ENCODE results near the gene FBXW11.

FBXW11 gene

DNA sequence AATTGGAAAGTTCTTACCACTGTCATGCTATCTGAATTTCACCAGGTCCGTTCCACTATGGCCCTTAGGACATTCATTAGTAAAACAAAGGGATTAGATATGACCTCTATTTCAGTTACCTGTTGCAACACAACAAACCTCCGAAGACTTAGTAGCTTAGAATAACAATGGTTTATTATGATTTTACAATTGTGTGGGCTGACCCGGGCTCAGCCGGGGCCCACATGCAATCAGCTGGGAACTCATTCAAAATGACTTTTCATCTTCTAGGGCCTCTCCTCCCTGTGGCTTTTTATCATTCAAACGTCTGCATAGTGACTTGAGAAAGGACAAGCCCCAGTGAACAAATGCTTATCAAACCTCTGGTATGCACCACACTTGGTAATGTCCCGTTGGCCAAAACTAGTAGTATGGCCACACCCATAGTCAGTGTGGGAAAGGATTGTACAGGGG is 2.3 kb upstream of the FBXW11 start:
- TF ChIP-seq, protein P1, sequence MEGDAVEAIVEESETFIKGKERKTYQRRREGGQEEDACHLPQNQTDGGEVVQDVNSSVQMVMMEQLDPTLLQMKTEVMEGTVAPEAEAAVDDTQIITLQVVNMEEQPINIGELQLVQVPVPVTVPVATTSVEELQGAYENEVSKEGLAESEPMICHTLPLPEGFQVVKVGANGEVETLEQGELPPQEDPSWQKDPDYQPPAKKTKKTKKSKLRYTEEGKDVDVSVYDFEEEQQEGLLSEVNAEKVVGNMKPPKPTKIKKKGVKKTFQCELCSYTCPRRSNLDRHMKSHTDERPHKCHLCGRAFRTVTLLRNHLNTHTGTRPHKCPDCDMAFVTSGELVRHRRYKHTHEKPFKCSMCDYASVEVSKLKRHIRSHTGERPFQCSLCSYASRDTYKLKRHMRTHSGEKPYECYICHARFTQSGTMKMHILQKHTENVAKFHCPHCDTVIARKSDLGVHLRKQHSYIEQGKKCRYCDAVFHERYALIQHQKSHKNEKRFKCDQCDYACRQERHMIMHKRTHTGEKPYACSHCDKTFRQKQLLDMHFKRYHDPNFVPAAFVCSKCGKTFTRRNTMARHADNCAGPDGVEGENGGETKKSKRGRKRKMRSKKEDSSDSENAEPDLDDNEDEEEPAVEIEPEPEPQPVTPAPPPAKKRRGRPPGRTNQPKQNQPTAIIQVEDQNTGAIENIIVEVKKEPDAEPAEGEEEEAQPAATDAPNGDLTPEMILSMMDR (IDR thresholded peaks at IDR 0.05; ENCODE audit: low read depth, low read length, poor library complexity, severe bottlenecking) = no peak
- TF ChIP-seq EZH2phosphoT487 (IDR thresholded peaks at IDR 0.05; ENCODE audit: borderline replicate concordance, low read length) = no peak
- Histone ChIP-seq H4K20me1 (ENCODE audit: control insufficient read depth, insufficient read depth, low read depth, low read length) (no peaks in the 10 kb centered on the region), H3K9me3 (ENCODE audit: control insufficient read depth, insufficient read depth, low read length) (no peaks in the 10 kb centered on the region), H3K4me3 (ENCODE audit: low read length) (no peak overlapping the region), H3K9me2 (replicated peaks; ENCODE audit: control insufficient read depth, low read length) (no peaks in the 10 kb centered on the region), H3F3A (ENCODE audit: control insufficient read depth, insufficient read depth) (peaks cover 4% of the 10 kb centered on the region; the same call in 1 of the 2 replicates), H3K79me2 (ENCODE audit: control insufficient read depth, low read length) (peaks cover 39% of the 10 kb centered on the region), H3K27ac (ENCODE audit: low read depth, low read length) (no peak overlapping the region), H3K27me3 (ENCODE audit: control insufficient read depth, low read length) (no peaks in the 10 kb centered on the region), H3K4me1 (ENCODE audit: control insufficient read depth, low read length) (peaks cover 24% of the 10 kb centered on the region), H3K36me3 (ENCODE audit: control insufficient read depth, low read length) (peaks cover 6% of the 10 kb centered on the region; the same call in 1 of the 2 replicates), H3K4me2 (ENCODE audit: low read length) (no peak overlapping the region)

DNA sequence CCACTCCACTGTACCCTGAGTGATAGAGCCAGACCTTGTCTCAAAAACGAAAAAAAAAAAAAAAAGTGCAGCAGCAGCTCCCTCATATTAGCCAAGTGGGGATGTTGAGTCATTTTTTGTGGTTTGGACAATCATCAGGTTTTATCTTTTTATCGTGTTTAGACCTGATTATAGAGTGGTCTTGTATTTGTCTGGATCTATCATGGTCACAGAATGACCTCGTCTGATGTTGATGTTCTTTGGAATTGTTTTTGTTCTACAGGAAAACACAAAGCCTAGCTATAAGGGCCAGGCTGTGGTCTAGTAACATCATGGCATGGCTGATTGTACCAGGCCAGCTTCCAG is 1.6 kb upstream of the FBXW11 start:
- Histone ChIP-seq H3K9me2 (replicated peaks; ENCODE audit: control insufficient read depth, low read length) (no peaks in the 10 kb centered on the region), H3K27me3 (ENCODE audit: control insufficient read depth, low read length) (no peaks in the 10 kb centered on the region), H4K20me1 (ENCODE audit: control insufficient read depth, insufficient read depth, low read depth, low read length) (0 out of 2 replicates have a peak, but pooled peaks cover 5% of the 10 kb centered on the region), H3K36me3 (ENCODE audit: control insufficient read depth, low read length) (peaks cover 7% of the 10 kb centered on the region; the same call in 1 of the 2 replicates), H3K27ac (ENCODE audit: low read depth, low read length) (no peak overlapping the region), H3K9me3 (ENCODE audit: control insufficient read depth, insufficient read depth, low read length) (no peaks in the 10 kb centered on the region), H3K79me2 (ENCODE audit: control insufficient read depth, low read length) (peaks cover 45% of the 10 kb centered on the region), H3K4me2 (ENCODE audit: low read length) (peak overlapping the region; percentile 94), H3F3A (ENCODE audit: control insufficient read depth, insufficient read depth) (peaks cover 5% of the 10 kb centered on the region), H3K4me1 (ENCODE audit: control insufficient read depth, low read length) (peaks cover 30% of the 10 kb centered on the region), H3K4me3 (ENCODE audit: low read length) (peak overlapping the region; percentile 93; the same call in 1 of the 2 replicates)
- TF ChIP-seq EZH2phosphoT487 (IDR thresholded peaks at IDR 0.05; ENCODE audit: borderline replicate concordance, low read length) = no peak
- TF ChIP-seq, protein P1 (IDR thresholded peaks at IDR 0.05; ENCODE audit: low read depth, low read length, poor library complexity, severe bottlenecking) = no peak

DNA sequence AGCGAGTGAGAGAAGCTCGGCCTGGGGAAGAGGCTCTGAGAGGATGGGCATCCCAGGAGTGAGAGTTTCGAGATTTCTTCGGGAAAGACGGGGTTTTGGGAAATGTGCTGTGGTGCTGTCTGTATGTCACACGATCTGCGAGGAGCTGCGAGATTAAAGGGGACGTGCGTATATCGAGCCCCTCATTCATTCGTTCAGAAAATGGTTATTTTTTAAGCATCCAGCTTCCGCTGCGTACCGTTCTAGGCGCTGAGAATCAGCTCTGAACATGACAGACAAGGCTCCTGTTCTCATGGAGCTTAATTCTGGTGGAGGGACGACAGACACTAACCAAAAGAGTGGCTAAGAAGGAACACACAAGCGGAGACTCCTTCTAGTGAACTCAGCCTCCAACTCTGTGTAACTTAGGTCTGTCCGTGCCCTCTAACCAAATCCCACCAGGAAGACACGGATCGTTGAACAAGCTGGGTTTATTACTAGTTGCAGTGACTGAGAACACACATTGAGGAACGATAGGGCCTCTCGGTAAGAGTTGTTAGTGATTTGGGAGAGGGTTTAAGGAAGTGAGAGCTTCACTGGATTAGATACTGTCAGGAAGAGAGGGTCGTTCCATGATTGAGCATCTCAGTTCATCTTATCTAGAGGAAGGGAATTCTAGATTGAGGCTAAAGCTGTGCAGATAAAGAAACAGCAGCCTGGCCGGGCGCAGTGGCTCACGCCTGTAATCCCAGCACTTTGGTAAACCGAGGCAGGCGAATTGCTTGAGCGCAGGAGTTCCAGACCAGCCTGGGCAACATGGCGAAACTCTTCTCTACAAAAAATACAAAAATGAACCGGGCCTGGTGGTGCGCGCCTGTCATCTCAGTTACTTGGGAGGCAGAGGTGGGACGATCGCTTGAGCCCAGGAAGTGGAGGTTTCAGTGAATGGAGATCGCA is 1.0 kb upstream of the FBXW11 start:
- 0 out of 2 replicates have a peak, but pooled peaks cover 6% of the 10 kb centered on the region for H4K20me1 ChIP-seq (ENCODE audit: control insufficient read depth, insufficient read depth, low read depth, low read length)
- H3K9me3 ChIP-seq (ENCODE audit: control insufficient read depth, insufficient read depth, low read length) = no peaks in the 10 kb centered on the region
- H3K27ac ChIP-seq (ENCODE audit: low read depth, low read length) = peak overlapping the region; percentile 75
- peak overlapping the region; percentile 93 for H3K4me3 ChIP-seq (ENCODE audit: low read length)
- H3K36me3 ChIP-seq (ENCODE audit: control insufficient read depth, low read length) = peaks cover 9% of the 10 kb centered on the region; the same call in 1 of the 2 replicates
- H3F3A ChIP-seq (ENCODE audit: control insufficient read depth, insufficient read depth) = peaks cover 7% of the 10 kb centered on the region
- no peak for TF ChIP-seq EZH2phosphoT487 (IDR thresholded peaks at IDR 0.05; ENCODE audit: borderline replicate concordance, low read length)
- TF ChIP-seq, protein P1 (IDR thresholded peaks at IDR 0.05; ENCODE audit: low read depth, low read length, poor library complexity, severe bottlenecking) = no peak
- H3K79me2 ChIP-seq (ENCODE audit: control insufficient read depth, low read length) = peaks cover 51% of the 10 kb centered on the region
- H3K4me2 ChIP-seq (ENCODE audit: low read length) = peak overlapping the region; percentile 94
- peaks cover 36% of the 10 kb centered on the region for H3K4me1 ChIP-seq (ENCODE audit: control insufficient read depth, low read length)
- H3K27me3 ChIP-seq (ENCODE audit: control insufficient read depth, low read length) = no peaks in the 10 kb centered on the region
- H3K9me2 ChIP-seq (replicated peaks; ENCODE audit: control insufficient read depth, low read length) = no peaks in the 10 kb centered on the region
